GM19023 (cell line): ENCODE results near the gene GLRA3.
"Not testable (repeated sequence)": the region's sequence is repeated elsewhere in the genome, so short reads cannot be mapped to it uniquely, and the experiment has no call there.

Experiments
- ATAC-seq: cut with Tn5 transposase; IDR thresholded peaks from one replicate; pipeline ENCODE4 v1.9.1; 2021; ENCODE audit warnings: mild to moderate bottlenecking, moderate library complexity; ENCODE audit not compliant: unreplicated experiment

The GLRA3 gene

GRCh38 chr4:174828845-174829701, at the start of gene GLRA3:
Gene GLRA3, minus strand, starts transcription at chr4:174829247. Its CDS starts 436 bp downstream, at chr4:174828811.
- peak; percentile 90 for ATAC-seq

GRCh38 chr4:174874898-174875297, 45.9 kb upstream of the GLRA3 start:
- no peak for ATAC-seq

DNA sequence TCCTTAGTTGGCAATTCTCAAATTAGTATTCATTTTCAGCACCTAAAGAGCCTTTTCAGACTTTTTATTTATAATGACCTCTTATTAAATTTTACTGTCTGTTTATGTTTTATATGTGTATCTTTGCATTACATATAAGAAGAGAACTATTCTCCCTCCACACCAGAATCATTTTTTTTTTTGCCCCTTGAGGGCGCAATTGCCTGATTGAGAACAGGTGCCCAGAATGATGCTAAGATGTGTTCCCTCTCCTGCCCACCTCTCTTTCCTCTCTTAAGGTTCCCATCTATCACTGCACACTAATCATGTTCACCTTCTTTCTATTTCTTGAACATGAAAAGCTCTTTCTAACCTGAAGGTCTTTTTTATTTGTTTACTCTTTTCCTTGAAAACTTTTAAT, 44.9 kb upstream of the GLRA3 start:
- peak; percentile 64 for ATAC-seq

- ATAC-seq = not testable (repeated sequence)
Observed at GRCh38 chr4:174873146-174873545, 44.1 kb upstream of the GLRA3 start.

- ATAC-seq = no peak
Observed at GRCh38 chr4:174871407-174871806, 42.4 kb upstream of the GLRA3 start.

- ATAC-seq = no peak
Observed at GRCh38 chr4:174870311-174870710, 41.3 kb upstream of the GLRA3 start.

DNA sequence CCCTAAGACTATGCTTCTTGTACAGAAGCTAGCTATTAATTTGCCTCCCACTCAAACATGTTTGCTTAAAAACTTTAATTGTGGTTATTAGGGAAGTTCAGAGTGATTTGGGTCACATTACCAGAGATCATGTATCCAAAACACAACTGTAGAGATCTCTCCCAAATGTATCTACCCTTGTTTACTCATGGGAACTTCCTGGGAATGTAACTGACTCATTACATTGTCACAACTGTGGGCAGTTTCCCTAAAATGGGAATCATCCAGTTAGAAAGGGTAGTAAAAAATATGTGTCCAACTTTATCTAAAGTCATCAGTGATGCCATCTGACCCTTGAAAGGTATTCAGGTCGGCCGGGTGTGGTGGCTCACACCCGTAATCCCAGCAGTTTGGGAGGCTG, 40.3 kb upstream of the GLRA3 start:
- ATAC-seq = no peak

DNA sequence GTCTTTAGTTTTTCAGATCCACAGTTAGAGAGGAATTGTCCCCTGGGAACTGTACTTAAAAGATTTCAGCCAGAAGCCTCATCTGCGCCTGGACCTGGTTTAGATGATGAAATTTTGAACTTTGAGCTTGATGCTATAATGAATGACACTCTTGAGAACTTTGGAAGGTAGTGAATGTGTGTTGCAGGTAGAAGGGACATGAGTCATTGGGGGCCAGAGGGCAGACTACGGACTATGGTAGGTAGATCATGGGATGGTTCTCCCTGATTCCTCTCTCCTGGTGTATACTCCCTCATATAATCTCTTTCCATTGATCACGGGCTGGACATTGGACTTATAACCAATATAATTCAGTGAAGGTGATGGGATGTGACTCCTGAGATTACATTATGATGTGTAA, 38.9 kb upstream of the GLRA3 start:
- ATAC-seq = no peak

DNA sequence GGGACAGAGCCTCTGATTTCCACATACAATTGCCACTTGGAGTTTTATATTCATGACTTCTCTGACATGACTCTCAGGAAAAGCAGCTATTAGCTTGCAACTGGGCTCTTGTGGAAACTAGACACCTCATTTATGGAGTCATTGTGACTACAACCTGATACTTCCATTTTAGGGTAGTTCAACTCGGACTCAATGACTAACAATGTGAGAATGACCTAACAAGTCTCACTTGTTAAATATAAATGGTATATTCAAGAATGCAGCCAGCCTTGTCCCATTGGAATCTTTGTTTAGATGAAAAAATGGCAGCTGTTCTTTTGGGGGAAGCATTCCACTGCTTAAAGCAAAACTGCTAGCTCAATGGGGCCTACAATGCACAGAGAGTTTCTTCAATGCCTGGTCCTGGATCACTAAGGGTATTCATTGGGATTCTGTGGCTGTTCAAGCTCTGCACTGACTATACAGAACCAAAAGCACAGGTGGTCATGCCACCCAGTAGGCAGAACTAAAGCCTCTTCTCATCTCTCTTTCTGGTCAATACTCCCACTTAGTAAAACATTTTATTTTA, 36.5 kb upstream of the GLRA3 start:
- ATAC-seq = no peak

GRCh38 chr4:174864031-174864430, 35.0 kb upstream of the GLRA3 start:
- no peak for ATAC-seq

- ATAC-seq = no peak
Observed at GRCh38 chr4:174860588-174860987, 31.5 kb upstream of the GLRA3 start.

DNA sequence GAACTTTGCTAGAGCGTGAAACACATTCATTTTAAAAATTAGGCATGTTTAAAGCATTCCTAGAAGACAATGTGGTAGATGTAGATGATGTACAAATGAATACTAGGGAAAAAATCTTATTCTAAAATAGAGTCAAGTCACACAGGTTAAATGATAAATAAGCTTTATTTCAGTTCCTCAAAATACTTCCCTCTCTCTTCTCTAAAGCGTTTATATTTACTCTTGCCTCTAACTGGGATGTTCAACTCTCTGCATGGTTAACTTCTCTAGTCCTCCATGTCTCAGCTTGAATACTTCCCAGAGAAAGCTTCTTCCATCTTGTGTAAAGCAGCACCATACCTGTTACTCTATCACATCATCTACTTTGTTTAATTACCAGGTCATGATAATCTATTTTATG, 30.9 kb upstream of the GLRA3 start:
- no peak for ATAC-seq

DNA sequence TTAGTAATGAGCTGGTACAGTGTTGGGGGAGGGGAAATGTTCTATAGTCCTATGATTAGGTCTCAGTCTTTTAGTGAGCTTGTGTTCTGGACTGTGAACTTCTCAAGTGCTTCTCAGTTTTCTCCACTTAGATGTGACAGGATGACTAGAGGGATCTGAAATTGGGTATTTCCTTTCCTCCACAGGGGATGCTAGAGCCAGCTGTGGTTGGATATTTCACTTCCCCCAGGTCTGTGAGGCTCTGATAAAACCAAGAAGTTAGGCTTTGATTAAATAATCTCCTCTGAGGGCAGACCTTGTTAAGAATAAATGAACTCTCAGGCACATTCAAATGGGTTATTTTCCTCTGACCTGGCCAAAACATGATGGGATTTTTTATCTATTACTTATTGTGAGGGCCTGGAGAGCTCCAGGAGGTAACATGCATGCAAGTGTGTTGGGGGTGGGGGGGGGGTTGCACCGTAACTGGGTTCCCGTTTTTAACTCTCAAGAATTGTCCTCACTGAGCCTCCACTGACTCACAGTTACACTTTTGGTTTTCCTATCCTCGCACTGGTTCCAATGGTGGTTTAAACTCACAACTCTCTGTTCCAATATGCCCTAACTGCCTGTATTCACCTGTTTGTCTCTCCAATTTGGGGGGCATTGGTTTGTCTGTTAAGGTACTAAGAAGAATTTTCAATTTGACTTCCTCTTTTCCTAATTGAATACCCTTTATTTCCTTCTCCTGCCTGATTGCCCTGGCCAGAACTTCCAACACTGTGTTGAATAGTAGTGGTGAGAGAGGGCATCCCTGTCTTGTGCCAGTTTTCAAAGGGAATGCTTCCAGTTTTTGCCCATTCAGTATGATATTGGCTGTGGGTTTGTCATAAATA, 28.1 kb upstream of the GLRA3 start:
- ATAC-seq = no peak

DNA sequence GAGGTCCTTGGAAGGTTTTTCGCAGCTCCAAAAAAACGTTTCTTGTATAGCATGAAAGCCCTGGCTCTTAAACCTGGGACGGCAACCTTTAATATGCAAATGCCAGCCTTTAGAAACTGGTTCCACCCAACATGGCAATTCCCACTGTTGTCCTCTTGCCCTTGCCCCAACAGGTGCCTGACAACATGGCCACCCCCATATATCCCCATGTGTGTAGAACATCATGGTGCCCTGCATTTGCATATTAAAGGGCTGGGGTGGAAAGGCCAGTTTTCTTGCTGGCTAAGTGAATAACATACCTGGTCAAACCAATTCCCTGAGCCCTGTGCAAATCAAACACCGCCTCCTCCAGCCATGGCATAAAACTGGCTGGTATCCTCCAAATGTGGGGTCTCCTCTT, 26.0 kb upstream of the GLRA3 start:
- no peak for ATAC-seq

DNA sequence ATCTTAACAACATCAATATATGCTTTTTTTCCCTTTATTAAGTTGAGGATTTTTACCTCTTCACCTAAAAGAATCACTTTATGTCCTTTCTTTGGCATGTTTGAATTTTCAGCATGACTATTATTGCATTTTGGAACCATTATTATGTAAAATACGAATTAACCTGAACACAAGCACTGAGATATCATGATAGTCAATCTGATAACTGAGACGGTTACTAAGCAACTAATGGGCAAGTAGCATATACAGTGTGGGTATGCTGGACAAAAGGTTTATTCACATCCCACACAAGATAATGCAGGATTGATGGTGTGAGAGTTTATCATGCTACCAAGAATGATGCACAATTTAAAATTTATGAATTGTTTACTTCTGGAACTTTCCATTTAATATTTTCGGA, 24.6 kb upstream of the GLRA3 start:
- no peak for ATAC-seq

DNA sequence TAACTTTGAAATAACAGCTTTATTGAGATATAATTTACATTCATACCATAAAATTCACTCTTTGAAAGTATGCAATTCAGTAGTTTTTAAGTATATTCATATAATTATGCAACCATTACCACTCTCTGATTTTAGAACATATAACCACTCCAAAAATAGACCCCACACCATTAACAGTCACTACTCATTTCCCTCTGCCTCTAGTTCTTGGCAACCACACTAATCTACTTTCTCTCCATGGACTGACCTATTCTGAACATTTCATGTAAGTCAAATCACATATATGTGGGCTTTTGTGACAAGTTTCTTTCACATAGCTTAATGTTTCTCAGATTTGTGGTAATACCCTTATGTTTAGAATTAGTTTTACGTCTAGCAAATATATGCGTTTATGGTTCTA, 19.5 kb upstream of the GLRA3 start:
- ATAC-seq = no peak

GRCh38 chr4:174847801-174848427, 18.9 kb upstream of the GLRA3 start:
- ATAC-seq = no peak

DNA sequence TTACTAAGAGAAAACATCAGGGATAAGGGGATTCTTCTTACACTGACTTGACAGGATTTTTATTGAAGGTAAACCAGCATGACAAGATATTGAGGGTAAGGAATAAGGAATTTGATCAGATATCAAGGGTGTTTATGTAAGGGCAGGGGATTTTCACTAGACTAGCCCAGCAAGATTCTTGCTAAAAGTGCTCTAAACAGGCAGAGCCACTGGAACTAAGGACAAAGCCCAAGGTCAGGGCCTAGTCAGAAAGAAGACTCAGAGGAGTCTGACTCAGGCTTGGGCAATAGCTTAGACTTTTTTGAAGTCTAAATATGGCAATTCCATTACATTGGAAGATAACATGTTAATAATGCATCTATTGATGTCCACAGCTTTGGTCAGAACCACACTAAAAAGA, 6.5 kb upstream of the GLRA3 start:
- no peak for ATAC-seq

GRCh38 chr4:174834477-174834876, 5.4 kb upstream of the GLRA3 start:
- ATAC-seq = no peak

- no peak for ATAC-seq
Observed at GRCh38 chr4:174826660-174827059, 2.4 kb downstream of the GLRA3 start.

DNA sequence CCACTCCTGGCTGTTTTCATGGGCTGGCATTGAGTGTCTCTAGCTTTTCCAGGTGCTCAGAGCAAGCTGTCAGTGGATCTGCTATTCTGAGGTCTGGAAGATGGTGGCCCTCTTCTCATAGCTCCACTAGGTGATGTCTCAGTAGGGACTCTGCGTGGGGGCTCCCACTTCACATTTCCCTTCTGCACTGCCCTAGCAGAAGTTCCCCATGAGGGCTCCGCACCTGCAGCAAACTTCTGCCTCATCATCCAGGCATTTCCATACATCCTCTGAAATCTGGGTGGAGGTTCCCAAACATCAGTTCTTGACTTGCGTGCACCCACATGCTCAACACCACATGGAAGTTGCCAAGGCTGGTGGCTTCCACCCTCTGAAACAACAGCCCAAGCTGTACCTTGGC, 13.8 kb downstream of the GLRA3 start:
- no peak for ATAC-seq
